ENCODE measurements around the gene SH3RF3. TPM values are rescaled to one million over a fixed set of nuclear protein-coding genes. Genes with fewer than 3 reads are reported as not detected.
"Not testable (repeated sequence)": the region's sequence is repeated elsewhere in the genome, so short reads cannot be mapped to it uniquely, and the experiment has no call there.

The SH3RF3 gene
- total RNA-seq, 1 experiment from 2014 or later, result 0.32 TPM

- DNase-seq (ENCODE audit: low read depth, low spot score), result no peak
- in situ Hi-C loops (cut with HindIII; ENCODE audit: low pct_unique_long_range_greater_than_20kb, low sequenced_read_pairs), result no loop called here
Measured at GRCh38 chr2:109145286-109145685, 16.3 kb downstream of the SH3RF3 start.

GRCh38 chr2:109147405-109147804 is 18.4 kb downstream of the SH3RF3 start:
- in situ Hi-C loops (cut with HindIII; ENCODE audit: low pct_unique_long_range_greater_than_20kb, low sequenced_read_pairs), result no loop called here
- DNase-seq (ENCODE audit: low read depth, low spot score), result no peak

GRCh38 chr2:109148117-109148746 is 19.2 kb downstream of the SH3RF3 start:
- in situ Hi-C loops (cut with HindIII; ENCODE audit: low pct_unique_long_range_greater_than_20kb, low sequenced_read_pairs), result no loop called here
- DNase-seq (ENCODE audit: low read depth, low spot score), result no peak

GRCh38 chr2:109148991-109149645 is 20.1 kb downstream of the SH3RF3 start:
- in situ Hi-C loops (cut with HindIII; ENCODE audit: low pct_unique_long_range_greater_than_20kb, low sequenced_read_pairs), result no loop called here
- no peak for DNase-seq (ENCODE audit: low read depth, low spot score)

GRCh38 chr2:109150559-109150958 is 21.6 kb downstream of the SH3RF3 start:
- DNase-seq (ENCODE audit: low read depth, low spot score), result no peak
- in situ Hi-C loops (cut with HindIII; ENCODE audit: low pct_unique_long_range_greater_than_20kb, low sequenced_read_pairs), result no loop called here

GRCh38 chr2:109151519-109151918 is 22.5 kb downstream of the SH3RF3 start:
- in situ Hi-C loops (cut with HindIII; ENCODE audit: low pct_unique_long_range_greater_than_20kb, low sequenced_read_pairs), result no loop called here
- no peak for DNase-seq (ENCODE audit: low read depth, low spot score)

- no peak for DNase-seq (ENCODE audit: low read depth, low spot score)
- in situ Hi-C loops (cut with HindIII; ENCODE audit: low pct_unique_long_range_greater_than_20kb, low sequenced_read_pairs), result no loop called here
Measured at GRCh38 chr2:109153005-109153784, 24.2 kb downstream of the SH3RF3 start.

- in situ Hi-C loops (cut with HindIII; ENCODE audit: low pct_unique_long_range_greater_than_20kb, low sequenced_read_pairs), result no loop called here
- DNase-seq (ENCODE audit: low read depth, low spot score), result no peak
Measured at GRCh38 chr2:109153807-109154206, 24.8 kb downstream of the SH3RF3 start.

GRCh38 chr2:109154226-109154625 is 25.2 kb downstream of the SH3RF3 start:
- no peak for DNase-seq (ENCODE audit: low read depth, low spot score)
- in situ Hi-C loops (cut with HindIII; ENCODE audit: low pct_unique_long_range_greater_than_20kb, low sequenced_read_pairs), result no loop called here

GRCh38 chr2:109155553-109156451 is 26.8 kb downstream of the SH3RF3 start:
- DNase-seq (ENCODE audit: low read depth, low spot score), result no peak
- in situ Hi-C loops (cut with HindIII; ENCODE audit: low pct_unique_long_range_greater_than_20kb, low sequenced_read_pairs), result no loop called here

GRCh38 chr2:109157563-109158105 is 28.6 kb downstream of the SH3RF3 start:
- no peak for DNase-seq (ENCODE audit: low read depth, low spot score)
- in situ Hi-C loops (cut with HindIII; ENCODE audit: low pct_unique_long_range_greater_than_20kb, low sequenced_read_pairs), result no loop called here

GRCh38 chr2:109158237-109158636 is 29.2 kb downstream of the SH3RF3 start:
- in situ Hi-C loops (cut with HindIII; ENCODE audit: low pct_unique_long_range_greater_than_20kb, low sequenced_read_pairs), result no loop called here
- DNase-seq (ENCODE audit: low read depth, low spot score), result no peak

GRCh38 chr2:109159096-109159495 is 30.1 kb downstream of the SH3RF3 start:
- no peak for DNase-seq (ENCODE audit: low read depth, low spot score)
- in situ Hi-C loops (cut with HindIII; ENCODE audit: low pct_unique_long_range_greater_than_20kb, low sequenced_read_pairs), result no loop called here

GRCh38 chr2:109160714-109161440 is 31.9 kb downstream of the SH3RF3 start:
- DNase-seq (ENCODE audit: low read depth, low spot score), result no peak
- in situ Hi-C loops (cut with HindIII; ENCODE audit: low pct_unique_long_range_greater_than_20kb, low sequenced_read_pairs), result no loop called here

- in situ Hi-C loops (cut with HindIII; ENCODE audit: low pct_unique_long_range_greater_than_20kb, low sequenced_read_pairs); DNase-seq (ENCODE audit: low read depth, low spot score): not testable (repeated sequence)
Measured at GRCh38 chr2:109162367-109162766, 33.4 kb downstream of the SH3RF3 start.

- in situ Hi-C loops (cut with HindIII; ENCODE audit: low pct_unique_long_range_greater_than_20kb, low sequenced_read_pairs), result no loop called here
- DNase-seq (ENCODE audit: low read depth, low spot score), result peak; percentile 6
Measured at GRCh38 chr2:109162999-109163398, 34.0 kb downstream of the SH3RF3 start.

GRCh38 chr2:109164311-109164710 is 35.3 kb downstream of the SH3RF3 start:
- DNase-seq (ENCODE audit: low read depth, low spot score), result no peak
- in situ Hi-C loops (cut with HindIII; ENCODE audit: low pct_unique_long_range_greater_than_20kb, low sequenced_read_pairs), result no loop called here

All from SK-MEL-5 (cell line).